Ramos (cell line): ENCODE results near the gene FLT1.

Experiments
- in situ Hi-C: fragments of 300-500 bp; cut with MboI; formaldehyde crosslinking; loops from one replicate; pipeline ENCODE4 v1.14.3; 2022; ENCODE audit warnings: low sequenced_read_pairs; ENCODE audit not compliant: unreplicated experiment

FLT1 gene

GRCh38 chr13:28464861-28465460 lies 30.0 kb downstream of the FLT1 start:
- in situ Hi-C loops = no loop called here

DNA sequence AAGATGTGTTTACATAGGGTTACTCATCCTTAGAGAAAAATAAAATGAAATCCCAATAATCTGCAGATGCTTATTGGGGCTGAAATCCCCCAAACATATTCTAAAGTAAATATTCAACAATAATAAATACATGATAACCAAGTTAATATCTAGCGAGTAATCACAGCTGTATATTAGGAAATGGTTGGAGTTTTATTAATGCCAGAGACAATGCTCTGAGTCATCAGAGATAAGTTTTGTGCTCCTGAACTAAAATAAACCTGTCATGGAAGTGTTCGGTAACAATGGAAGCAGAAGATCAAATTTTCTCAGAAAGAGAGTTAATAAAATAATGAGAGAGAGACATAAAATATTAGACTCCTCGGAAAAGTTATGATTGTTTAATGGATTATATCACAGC lies 31.4 kb downstream of the FLT1 start:
- in situ Hi-C loops = no loop called here

DNA sequence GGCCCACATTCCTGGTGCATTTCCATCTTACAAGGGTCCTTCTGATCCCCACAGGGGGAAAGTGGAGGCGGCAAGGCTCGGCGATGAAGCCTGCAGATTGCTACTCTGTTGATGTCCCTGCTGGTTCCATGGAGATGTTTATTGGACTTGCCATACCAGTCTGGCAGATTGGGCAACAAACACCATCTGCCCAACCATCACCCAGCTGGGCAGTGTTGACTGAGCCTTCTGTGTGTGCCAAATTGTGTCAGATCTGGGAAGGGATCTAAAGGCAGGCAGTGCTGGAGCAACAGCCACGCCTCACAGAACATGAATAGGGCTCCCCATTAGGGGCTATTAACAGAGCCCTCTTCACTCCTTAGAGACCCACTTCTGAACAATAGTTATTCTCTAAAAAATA lies 35.0 kb downstream of the FLT1 start:
- in situ Hi-C loops = no loop called here

- in situ Hi-C loops = no loop called here
These were observed 36.3 kb downstream of the FLT1 start for GRCh38 chr13:28458608-28459007.

- in situ Hi-C loops = no loop called here
These were observed 36.9 kb downstream of the FLT1 start for GRCh38 chr13:28458051-28458450.

DNA sequence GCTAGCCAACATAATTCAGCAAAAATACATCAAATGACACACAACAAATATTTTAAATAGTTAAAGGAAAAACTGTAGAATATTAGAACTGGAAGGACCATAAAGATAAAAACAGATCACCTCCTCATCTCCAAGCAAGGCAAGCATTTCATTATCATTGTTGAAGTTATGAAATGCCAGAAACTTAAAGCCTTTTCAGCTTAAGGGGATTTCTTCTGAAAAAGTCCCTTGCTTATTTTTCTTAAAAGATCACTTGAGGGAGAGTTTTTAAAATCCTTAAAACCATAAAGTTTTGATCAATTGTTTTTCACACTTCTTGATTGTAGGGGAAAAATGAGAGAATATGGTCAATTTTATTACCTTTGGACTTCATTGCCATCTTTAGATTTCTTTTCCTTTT lies 37.4 kb downstream of the FLT1 start:
- in situ Hi-C loops = no loop called here

- in situ Hi-C loops = no loop called here
These were observed 39.2 kb downstream of the FLT1 start for GRCh38 chr13:28455580-28456194.

DNA sequence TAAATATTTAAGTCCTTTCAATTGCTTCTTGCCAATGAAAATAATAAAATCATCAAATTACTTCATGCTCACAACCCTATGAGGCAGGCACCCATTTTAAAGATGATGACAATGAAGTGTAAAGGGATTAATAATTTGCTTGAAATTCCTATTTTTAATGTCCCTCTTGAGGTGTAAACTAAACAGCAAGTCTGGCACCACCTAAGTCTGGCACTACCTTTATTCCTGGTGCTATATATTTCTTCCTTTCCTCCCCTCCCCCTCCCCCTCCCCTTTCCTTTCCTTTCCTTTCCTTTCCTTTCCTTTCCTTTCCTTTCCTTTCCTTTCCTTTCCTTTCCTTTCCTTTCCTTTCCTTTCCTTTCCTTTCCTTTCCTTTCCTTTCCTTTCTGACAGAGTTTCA lies 42.2 kb downstream of the FLT1 start:
- in situ Hi-C loops = no loop called here

- in situ Hi-C loops = no loop called here
These were observed 43.3 kb downstream of the FLT1 start for GRCh38 chr13:28451482-28452217.

DNA sequence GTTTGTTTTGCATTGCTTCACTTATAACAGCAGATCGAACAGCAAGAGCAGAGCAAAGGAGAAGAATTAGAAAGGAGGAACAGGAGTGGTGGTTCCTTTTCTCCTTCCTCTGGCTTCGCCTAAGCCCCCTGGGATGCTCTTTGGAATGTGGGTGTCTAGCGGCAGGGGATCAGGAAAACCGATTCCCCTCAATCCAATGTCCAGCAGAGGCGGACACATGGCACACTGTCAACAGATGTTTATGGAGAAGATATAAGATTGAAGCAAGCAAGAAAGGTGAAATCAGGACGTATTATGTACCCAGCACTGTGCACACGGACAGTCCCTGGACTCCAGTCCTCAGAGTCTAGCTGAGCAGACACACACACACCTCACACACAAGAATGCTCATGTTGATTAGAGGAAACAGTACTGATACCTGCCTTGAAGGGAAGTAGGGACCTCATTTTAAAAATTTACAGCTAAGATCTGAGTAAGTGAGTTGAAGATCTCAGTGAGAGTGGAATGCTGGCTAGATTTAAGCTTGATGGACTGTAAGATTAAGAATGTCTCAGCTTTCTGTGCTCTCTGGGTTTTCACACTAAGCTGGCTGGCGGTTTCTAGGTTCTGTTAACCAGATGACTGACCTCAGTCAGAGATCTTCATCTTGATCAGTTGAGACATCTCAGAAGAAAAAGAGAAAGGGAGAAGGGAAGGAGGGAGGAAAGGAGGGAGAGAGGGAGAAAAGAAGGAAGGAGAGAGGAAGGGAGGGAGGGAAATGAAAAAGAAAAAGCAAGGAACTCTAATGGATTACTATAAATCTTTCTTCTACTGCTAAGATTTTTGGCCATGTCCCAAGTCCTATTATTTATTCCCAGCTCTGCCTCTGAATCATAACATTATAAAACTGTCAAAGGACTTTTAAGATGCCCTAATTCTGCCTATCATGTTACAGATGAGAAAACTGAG lies 44.8 kb downstream of the FLT1 start:
- in situ Hi-C loops = no loop called here

DNA sequence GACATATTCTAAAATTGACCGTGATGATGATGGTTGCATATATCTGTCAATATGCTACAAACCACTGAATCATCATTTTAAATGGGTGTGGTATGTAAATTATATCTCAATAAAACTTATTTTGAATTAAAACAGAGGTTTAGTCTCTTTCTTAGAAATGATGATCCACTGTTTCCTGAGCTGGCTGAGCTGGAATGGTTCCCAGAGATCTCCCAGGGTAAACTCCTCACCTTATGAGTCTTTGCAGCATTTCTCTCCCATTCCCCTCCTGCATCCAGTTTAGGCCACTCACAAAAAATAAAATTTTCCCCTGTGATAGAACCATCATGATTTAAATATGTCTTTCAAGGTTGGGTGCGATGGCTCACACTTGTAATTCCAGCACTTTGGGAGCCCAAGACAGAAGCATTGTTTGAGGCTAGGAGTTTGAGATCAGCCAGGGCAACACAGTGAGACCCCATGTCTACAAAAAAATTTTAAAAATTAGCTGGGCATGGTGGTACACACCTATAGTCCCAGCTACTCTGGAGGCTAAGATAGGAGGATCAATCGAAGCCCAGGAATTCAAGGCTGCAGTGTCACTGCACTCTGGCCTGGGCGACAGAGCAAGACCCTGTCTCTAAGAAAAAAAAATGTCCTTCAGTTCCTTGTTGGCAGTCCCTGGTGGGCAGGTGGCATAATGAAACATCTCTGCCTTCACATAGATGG lies 46.1 kb downstream of the FLT1 start:
- in situ Hi-C loops = no loop called here

DNA sequence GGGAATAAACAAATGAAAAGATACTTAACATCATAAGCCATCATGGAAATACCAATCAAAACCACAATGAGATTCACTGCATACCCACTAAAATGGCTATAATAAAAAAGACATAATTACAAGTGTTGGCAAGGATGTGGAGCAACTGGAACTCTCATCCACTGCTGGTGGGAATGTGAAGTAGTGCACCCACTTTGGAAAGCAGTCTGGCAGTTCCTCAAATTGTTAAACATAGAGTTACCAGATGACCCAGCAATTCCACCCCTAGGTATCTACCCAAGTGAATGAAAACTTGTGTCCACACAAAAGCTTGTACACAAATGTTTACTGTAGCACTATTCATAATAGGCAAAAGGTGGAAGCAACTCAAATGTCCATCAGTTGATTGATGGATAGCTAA lies 46.9 kb downstream of the FLT1 start:
- in situ Hi-C loops = no loop called here

GRCh38 chr13:28447206-28447605 lies 47.7 kb downstream of the FLT1 start:
- in situ Hi-C loops = no loop called here

DNA sequence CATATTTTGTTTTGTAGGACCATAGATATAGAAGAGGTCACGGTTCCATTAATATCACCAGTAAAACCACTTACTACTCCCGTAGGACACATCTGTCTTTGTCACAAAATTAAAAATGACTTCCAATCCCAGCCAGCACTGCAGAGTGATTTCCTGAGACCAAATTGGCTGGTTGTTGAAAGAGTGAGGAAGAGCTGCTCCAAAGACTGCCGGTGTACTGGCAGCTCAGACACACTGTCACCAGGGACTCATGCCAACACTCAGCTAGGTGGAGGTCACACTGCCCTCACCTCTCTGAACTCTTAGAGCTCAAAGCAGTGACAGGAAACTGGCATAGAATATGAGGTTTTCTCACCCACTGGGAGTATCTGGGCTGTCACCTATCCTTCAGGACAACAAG lies 52.1 kb downstream of the FLT1 start:
- in situ Hi-C loops = no loop called here

DNA sequence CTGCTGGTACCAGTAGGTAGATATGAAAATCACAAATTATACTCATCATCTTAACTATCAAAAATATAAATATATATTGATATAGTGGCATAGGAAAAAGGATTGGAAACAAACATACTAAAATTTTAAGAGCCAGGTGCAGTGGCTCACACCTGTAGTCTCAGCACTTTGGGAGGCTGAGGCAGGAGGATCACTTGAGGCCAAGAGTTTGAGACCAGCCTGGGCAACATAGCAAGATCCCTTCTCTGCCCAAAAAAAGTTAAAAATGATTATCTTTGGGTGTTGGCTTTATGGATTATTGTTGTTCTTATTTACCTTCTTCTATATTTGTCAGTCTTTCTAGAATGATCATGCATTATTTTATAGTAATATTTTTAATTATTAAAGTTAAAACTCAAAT lies 53.4 kb downstream of the FLT1 start:
- in situ Hi-C loops = no loop called here

DNA sequence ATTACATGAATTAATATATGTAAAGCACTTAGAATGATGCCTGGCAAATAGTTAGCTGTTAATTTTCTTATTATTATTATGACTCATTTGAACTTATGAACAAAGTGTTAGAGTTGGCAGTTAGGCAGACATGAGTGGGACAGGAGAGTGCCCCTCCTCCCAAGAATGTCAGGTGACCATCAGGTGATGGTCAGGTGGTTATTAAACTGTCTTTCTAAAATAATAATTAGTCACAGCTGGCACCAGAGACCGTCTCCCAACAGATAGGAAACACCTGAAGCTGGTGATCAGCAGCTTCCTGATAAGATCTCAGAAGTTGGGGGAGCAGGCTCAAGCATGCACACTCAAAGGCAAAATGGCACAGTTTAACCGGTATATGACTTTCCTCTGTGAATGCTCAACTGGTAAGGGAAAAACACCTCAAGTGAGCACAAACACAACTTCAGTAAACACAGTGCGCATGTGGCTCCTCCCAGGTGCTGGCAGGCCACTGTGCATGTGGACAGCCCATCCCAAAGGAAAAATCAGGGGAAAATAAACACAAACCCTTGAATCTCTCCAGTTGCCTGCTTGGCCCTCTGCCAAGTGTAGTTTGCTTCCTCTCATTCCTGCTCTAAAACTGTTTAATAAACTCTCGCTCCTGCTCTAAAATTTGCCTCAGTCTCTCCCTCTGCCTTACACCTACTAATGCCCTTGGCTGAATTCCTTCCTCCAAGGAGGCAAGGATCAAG lies 54.0 kb downstream of the FLT1 start:
- in situ Hi-C loops = no loop called here

DNA sequence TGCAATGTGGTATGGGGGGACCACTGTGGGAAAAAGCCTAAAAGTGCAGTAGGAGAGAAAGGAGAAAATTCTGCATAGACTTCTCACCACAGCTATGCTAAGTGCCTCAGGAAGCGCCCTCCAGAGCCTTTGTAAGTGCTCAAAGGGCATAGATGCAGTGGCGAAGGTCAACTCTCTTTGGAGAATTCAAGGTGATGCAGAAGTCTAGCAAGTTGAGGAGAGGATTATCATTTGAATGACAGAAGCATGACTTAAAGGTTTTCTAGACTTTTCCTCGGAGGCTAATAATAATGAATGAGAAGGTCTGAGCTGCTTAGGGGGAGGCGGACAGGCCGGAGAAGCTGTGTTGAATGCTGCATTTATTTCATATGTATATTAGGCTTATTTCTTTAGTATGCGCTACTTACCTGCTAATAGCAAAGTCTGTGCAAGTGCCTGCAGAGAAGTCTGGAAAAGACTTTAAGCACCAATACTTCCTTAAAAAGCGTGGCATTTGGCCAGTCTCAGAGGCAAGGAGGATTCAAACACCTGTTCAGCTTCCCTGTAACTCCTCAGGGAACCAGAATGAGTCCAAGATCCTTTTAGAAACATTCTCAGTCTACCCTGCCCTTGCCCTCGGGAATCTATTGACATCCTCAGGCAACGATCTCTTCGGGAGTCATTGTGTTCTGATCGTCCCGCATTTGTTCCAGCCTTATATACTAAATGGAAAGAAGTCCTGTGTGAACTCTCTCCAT lies 56.2 kb downstream of the FLT1 start:
- in situ Hi-C loops = no loop called here

- in situ Hi-C loops = no loop called here
These were observed 56.9 kb downstream of the FLT1 start for GRCh38 chr13:28438067-28438466.

- in situ Hi-C loops = no loop called here
These were observed 59.0 kb downstream of the FLT1 start for GRCh38 chr13:28435917-28436316.
